Ishikawa (cell line): ENCODE measurements around the gene CFAP119.

Experiments
- CEBPB ChIP-seq: IDR thresholded peaks from 2 replicates; pipeline ENCODE4 v1.6.1; 2012
- CREB1 ChIP-seq: IDR thresholded peaks from 2 replicates; pipeline ENCODE4 v1.6.1; 2012; ENCODE audit warnings: low read depth
- EP300 ChIP-seq: IDR thresholded peaks from 2 replicates; pipeline ENCODE4 v1.6.1; 2012; ENCODE audit warnings: borderline replicate concordance
- FOXM1 ChIP-seq: IDR thresholded peaks from 2 replicates; pipeline ENCODE4 v1.6.1; 2012; ENCODE audit warnings: low read depth, borderline replicate concordance
- NFIC ChIP-seq: IDR thresholded peaks from 2 replicates; pipeline ENCODE4 v1.6.1; 2012
- RAD21 ChIP-seq: IDR thresholded peaks from 2 replicates; pipeline ENCODE4 v1.6.1; 2012; ENCODE audit warnings: low read depth
- REST ChIP-seq: IDR thresholded peaks from 2 replicates; pipeline ENCODE4 v1.6.1; 2012; ENCODE audit warnings: low read depth, mild to moderate bottlenecking
- TAF1 ChIP-seq: IDR thresholded peaks from 2 replicates; pipeline ENCODE4 v1.6.1; 2012; ENCODE audit warnings: low read depth, mild to moderate bottlenecking
- TEAD4 ChIP-seq: IDR thresholded peaks from 2 replicates; pipeline ENCODE4 v1.6.1; 2012
- YY1 ChIP-seq: IDR thresholded peaks from 2 replicates; pipeline ENCODE4 v1.6.1; 2012; ENCODE audit warnings: low read depth
- ZBTB7A ChIP-seq: IDR thresholded peaks from 2 replicates; pipeline ENCODE4 v1.6.1; 2012; ENCODE audit warnings: low read depth
- TF ChIP-seq, protein P1 (sequence below): IDR thresholded peaks from 2 replicates; pipeline ENCODE4 v1.6.1; 2012

DNA sequence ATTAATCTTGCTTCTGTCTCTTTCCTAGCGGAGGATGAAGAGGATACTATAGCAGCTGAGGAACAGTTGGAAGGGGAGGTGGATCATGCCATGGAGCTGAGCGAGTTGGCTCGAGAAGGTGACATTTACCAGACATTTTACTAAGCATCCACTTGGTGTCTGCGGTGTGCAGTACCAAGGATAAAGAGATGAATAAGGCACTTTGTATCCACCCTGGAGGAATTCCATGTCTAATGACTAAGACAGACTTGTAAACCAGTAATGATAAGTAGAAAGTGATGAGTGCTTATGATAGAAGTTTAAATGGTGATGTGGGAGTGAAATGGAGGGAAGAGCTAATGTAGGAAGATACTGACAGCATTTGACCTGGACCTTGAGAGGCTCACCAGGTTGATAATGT, 50.9 kb downstream of the CFAP119 start:
- no peak for TF ChIP-seq REST
- no peak for TF ChIP-seq YY1
- TF ChIP-seq CEBPB = no peak
- no peak for TF ChIP-seq TAF1
- no peak for TF ChIP-seq FOXM1
- TF ChIP-seq RAD21 = no peak
- TF ChIP-seq, protein P1, sequence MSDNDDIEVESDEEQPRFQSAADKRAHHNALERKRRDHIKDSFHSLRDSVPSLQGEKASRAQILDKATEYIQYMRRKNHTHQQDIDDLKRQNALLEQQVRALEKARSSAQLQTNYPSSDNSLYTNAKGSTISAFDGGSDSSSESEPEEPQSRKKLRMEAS = no peak
- TF ChIP-seq EP300 = no peak
- TF ChIP-seq CREB1 = no peak
- TF ChIP-seq ZBTB7A = no peak
- TF ChIP-seq TEAD4 = no peak
- TF ChIP-seq NFIC = no peak
